ENCODE measurements around the gene GPR87.
A peak's percentile ranks its signal among the peaks of the same experiment; 100 is the strongest.

The GPR87 gene

DNA sequence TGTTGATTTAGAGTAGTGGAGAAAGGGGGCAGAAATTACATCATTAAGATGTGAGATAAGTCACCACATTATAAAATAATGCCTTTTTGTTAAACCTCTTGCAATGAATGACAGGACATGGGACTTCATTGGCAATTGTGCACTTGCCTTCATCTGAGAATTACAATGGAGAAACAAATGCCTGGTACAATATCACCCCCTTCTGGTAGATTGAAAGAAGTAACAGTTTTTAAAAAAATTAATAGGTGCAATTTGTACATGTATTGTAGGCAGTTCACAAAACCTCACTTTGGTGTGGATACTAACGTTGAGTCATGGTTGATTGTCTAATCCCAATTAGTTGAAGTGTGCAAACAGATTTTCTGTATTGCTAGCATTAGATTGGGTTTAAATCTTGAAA, 33.7 kb downstream of the GPR87 start:
- peak; percentile 80 for DNase-seq (ENCODE audit: low spot score)

DNA sequence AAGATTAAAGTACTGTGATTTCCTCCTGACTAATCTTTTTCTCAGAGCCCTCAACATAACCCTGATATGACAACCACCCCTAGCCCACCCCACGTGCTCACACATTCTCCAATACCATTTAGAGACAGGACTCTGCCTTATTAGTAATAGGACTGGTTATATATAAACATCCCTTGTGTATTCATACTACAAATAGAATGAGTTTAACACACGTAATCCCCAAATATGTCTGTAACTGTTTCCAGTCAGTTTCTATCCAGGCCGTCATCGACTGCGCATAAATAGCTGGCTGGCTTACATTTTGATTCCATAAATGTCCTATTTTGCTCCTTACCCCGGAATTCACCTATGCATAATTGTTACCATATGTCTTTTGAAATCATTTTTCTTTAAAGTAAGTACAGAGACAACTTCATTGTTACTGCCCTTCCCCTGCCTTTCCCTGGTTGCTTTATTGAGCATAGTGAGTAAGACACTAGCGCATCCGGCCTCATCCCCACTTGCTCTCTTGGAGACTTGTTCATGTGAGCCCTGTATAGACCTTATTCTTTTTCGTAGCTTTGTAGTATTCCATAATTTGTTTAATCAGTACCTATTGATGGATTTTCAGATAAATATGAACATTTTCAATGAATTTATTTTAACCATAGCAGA, 34.8 kb downstream of the GPR87 start:
- no peak for DNase-seq (ENCODE audit: low spot score)

DNA sequence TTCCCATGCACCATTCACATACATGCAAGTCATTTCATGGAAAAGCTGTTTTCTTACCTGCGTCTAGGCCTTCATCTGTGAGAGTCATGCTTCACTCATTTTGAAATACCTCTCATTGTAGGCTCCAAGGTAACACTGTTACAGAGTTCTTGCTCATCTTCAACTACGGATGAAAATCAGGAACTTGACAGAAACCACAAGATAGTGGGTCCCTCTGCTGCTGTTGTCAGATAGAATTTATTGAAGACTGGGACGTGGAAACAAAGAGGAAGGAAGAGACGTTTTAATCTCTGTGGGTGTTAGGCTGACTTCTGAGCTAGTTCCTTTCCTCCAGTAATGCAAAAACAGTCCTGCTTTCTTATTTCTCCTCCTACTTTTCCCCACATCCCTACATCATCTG, 38.4 kb downstream of the GPR87 start, which contains the start of gene P2RY14:
Gene P2RY14, minus strand, starts transcription at position 313 of the 400 bp plus-strand sequence. CDS start 64,226 bp downstream, outside the sequence.
- peak; percentile 17 for DNase-seq (ENCODE audit: low spot score)

DNA sequence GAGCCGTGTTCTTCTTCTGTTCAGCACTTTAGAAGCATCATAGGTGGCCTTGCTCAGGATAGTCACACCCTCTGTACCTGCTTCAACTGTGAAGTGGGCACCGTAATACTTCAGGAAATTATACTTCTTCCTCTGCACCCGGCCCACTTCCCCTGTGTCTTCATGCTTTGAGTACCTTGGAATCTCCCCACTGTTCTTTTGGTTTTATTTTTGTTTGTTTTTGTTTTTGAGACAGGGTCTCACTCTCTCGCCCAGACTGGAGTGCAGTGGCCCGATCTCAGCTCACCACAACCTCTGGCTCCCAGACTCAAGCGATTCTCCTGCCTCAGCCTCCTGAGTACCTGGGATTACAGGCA, 40.0 kb downstream of the GPR87 start:
- DNase-seq (ENCODE audit: low spot score) = no peak

GRCh38 chr3:151276038-151276686, 40.5 kb downstream of the GPR87 start:
- no peak for DNase-seq (ENCODE audit: low spot score)

- no peak for DNase-seq (ENCODE audit: low spot score)
Measured at GRCh38 chr3:151275091-151275490, 41.5 kb downstream of the GPR87 start.

DNA sequence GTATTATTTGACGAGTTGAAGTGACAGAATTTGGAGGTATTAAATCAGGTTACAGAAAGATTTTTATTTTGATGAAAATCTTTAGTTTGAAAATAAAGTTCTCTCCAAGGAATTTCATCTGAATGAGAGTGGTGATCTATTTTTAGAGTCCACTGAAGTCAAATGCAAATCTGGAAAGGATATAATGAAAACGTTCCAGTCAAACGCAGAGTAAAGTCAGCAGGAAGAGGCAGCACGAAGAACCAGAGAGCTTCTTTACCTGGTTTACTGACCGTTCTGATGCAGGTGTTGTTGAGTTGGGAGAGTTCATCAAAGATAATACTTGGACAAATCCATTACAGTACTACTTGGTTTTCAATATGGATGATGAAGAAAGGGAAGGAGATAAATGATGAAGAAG, 47.0 kb downstream of the GPR87 start:
- DNase-seq (ENCODE audit: low spot score) = no peak

GRCh38 chr3:151268267-151269235, 48.1 kb downstream of the GPR87 start:
- DNase-seq (ENCODE audit: low spot score) = no peak

- no peak for DNase-seq (ENCODE audit: low spot score)
Measured at GRCh38 chr3:151267066-151267465, 49.6 kb downstream of the GPR87 start.

DNA sequence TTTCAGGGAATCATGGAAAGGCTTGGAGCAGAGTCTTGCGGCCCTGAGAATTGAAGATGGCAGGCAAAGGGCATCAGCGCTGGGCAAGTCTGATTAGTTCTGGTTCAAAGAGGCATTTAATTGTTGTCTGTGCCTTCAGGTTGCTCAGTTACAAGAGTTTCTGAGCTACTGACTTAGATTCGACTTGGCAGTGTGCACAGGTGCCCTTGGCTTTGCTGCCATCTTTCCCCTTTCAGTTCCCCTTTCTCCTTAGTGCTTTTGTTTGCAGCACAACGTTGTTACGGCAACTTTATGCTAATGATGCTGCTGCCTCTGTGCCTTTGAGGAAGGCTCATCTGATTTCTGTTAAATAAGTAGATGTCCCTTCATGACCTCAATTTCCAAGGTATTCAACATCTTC, 50.8 kb downstream of the GPR87 start:
- peak; percentile 97 for DNase-seq (ENCODE audit: low spot score)

DNA sequence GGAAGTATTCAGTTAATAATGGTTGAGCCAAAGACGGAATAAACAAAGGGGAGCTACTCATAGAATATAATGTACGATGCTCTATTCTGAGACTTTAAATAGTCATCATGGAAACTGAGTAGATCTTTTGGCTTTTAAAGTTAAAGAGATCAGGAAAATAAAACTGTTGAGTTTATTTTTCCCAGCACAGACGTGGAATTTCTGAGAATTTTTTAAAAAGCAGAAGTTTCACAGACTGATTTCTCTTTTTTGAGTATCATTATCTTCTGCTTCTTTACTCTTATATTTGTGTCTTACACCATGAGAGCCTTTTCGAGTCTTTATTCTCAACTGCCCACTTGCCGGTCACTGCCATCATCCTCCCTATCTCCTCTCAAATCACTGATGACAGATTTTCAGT, 51.5 kb downstream of the GPR87 start:
- no peak for DNase-seq (ENCODE audit: low spot score)

DNA sequence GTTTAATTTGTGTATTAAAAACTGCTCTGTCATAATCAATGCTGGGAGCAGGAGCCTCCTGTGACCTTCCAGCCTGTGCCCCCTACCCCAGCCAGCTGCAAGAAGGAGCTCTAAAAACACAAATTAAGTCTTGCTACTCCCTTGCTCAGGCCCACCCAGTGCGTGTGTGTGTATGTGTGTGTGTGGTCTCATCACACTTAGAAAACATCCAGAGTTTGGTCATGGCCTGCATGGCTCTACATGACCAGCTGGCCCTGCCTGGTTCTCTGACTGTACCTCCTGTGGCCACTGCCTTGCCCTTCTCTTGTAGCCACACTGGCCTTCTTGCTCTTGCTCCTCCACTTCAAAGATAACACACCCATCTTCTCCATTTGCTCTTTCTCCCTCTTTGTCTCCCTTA, 52.0 kb downstream of the GPR87 start:
- DNase-seq (ENCODE audit: low spot score) = no peak

DNA sequence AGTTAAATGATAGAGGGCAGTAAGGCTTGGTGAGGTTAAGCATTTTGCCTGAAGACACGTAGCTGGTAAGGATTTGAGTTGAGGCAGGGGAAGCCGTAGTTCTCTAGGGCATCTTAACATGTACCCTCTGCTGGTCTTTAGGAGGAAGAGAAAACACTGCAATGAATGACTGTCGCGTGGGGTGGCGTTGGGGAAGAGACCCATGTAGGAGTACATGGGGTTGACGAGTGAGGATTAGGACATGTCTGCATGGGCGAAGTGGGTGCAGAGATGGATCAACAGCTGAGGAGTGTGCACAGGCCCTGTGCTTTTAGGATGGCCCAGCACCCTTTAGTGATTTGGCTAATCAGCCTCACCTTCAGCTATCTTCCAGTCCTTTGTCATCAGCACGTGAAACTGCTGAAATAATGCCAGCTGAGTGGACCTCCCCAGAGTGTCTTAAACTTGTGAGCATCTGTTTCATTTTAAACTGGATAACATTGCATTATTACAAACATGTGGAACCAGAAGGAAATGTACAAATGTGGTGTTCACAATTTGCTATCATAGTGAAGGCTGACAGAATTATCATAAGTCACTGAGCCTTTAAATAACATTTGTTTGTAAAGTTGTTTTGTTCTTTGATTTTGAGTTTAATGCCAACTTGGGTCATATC, 53.6 kb downstream of the GPR87 start:
- no peak for DNase-seq (ENCODE audit: low spot score)

- DNase-seq (ENCODE audit: low spot score) = no peak
Measured at GRCh38 chr3:151259664-151260063, 57.0 kb downstream of the GPR87 start.

- DNase-seq (ENCODE audit: low spot score) = no peak
Measured at GRCh38 chr3:151256749-151257148, 59.9 kb downstream of the GPR87 start.

GRCh38 chr3:151248772-151249337, 67.8 kb downstream of the GPR87 start:
- no peak for DNase-seq (ENCODE audit: low spot score)
